Ovary (tissue), 9 donors: Measurements from ENCODE around the gene LDLRAD4. TPM values are rescaled to one million over a fixed set of nuclear protein-coding genes. Genes with fewer than 3 reads are reported as not detected.

Experiments used
- DNase-seq, 5 donors: peaks; one replicate each; pipeline ENCODE4 v3.0.0-alpha.2; 2019 to 2020
- H3K27ac ChIP-seq, 2 donors: fragments of 200-600 bp; one replicate each; pipeline versions ENCODE4 v1.5.1 to v1.8.0; 2019 to 2022
- H3K27me3 ChIP-seq: fragments of 200-600 bp; one replicate; pipeline ENCODE4 v1.8.0; 2022
- H3K36me3 ChIP-seq: fragments of 200-600 bp; sonication (generic); one replicate; pipeline ENCODE4 v1.5.1; 2019
- H3K4me1 ChIP-seq: one replicate; pipeline ENCODE4 v1.8.1; 2013; ENCODE audit warnings: mild to moderate bottlenecking, moderate library complexity; ENCODE audit not compliant: insufficient read depth
- H3K4me3 ChIP-seq: fragments of 200-600 bp; sonication (generic); one replicate; pipeline ENCODE4 v1.5.1; 2017
- H3K9me3 ChIP-seq, 2 donors: fragments of 200-600 bp in 1 of 2; sonication (generic) in 1 of 2; one replicate each; pipeline versions ENCODE4 v1.5.1 to v1.8.1; 2013 to 2019; ENCODE audit warnings: mild to moderate bottlenecking in 1 of 2, moderate library complexity in 1 of 2
- EP300 ChIP-seq: sonication (generic); formaldehyde crosslinking; IDR thresholded peaks from one replicate; pipeline ENCODE4 v1.6.1; 2017; ENCODE audit warnings: antibody characterized with exemption
- POLR2A ChIP-seq: fragments of 450-650 bp; IDR thresholded peaks from one replicate; pipeline ENCODE4 v1.6.1; 2017; ENCODE audit warnings: antibody characterized with exemption, mild to moderate bottlenecking, moderate library complexity
- WGBS, 3 donors: extraction: QIAGEN DNeasy Blood & Tissue Kit in 1 of 3; methylation state at CpG; one replicate each; pipeline versions ENCODE4 v1.1.5 to v1.1.7; 2013 to 2017; 5-methylcytosine and 5-hydroxymethylcytosine counted together
- intact Hi-C, 4 donors: fragments of 100-400 bp; cut with DNase I; formaldehyde crosslinking; loops; one replicate each; pipeline versions ENCODE4 v1.11.0 to v1.15.1; 2022 to 2023
- polyA plus RNA-seq, 2 donors: library from polyadenylated mRNA; stranded (reverse); fragments of 200-250 nt in 1 of 2; fragments of 350-450 nt in 1 of 2; fragmentation: Illumina TruSeq in 1 of 2; extraction: RNeasy Lipid Tissue Mini Kit (QIAGEN cat#74804) in 1 of 2; gene quantifications; one replicate each; pipeline ENCODE4 v1.2.3, GENCODE V29; 2013 to 2014
- total RNA-seq, 7 donors: library from RNA; depleted of rRNA in 2 of 7; stranded (reverse); fragments of >200 nt in 2 of 7; fragmentation: NEBNext Ultra II Directional in 3 of 7; extraction: Animal tissue kit (Norgen Biotek cat#: 25700) in 3 of 7; gene quantifications; one replicate each; pipeline versions ENCODE4 v1.1.0 to v1.2.4, GENCODE V29; 2016 to 2023
- TF ChIP-seq, protein P1 (sequence below), 3 donors: fragments of 450-650 bp in 2 of 3; fragments of 200-600 bp in 1 of 3; IDR thresholded peaks; one replicate each; pipeline versions ENCODE4 v1.5.1 to v1.8.0; 2016 to 2022; ENCODE audit warnings: antibody characterized with exemption in 3 of 3, mild to moderate bottlenecking in 1 of 3
- donor health status: DM: no; HTN: no; CAD: no; lungs with moderate emphysema.
- donor health status: DM: no; HTN: no; CAD: no.
- donor health status: Bipolar disorder and iron deficiency.
- donor health status: DM: yes; HTN: yes; CAD: no.
- donor health status: DM: no; HTN: no; CAD: no.
- donor health status: DM: yes; HTN: yes; CAD: no.

LDLRAD4 gene
- total and polyA plus RNA-seq, 9 donors = 2.3 to 31.6 (median 8.3) TPM

DNA sequence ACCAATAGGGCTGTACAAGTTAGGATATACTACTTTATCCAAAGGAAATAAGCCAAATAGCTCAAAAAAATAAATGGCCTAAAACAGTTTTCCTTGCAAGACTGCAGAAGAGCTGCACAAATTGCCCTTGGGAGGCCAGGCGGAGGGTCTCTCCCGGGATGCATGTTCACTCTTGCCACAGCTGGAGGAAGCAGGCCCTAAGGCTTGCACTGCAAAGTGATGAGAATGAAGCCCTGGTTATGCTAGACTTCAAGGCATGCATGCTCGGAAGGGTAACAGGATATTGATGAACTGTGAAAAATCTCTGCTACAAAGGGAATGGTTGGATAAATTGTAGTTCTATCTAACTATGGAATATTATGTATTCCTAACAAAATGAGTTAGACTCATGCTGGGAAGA is 27.5 kb upstream of the LDLRAD4 start:
- no peaks in the 10 kb centered on the region for H3K4me1 ChIP-seq
- 57 to 70% (median 64%) methylated on average over 3 of the region's 3 CpGs for WGBS, 3 donors
- H3K9me3 ChIP-seq = peaks cover 0 to 2% of the 10 kb centered on the region in 2 donors
- no peaks in the 10 kb centered on the region for H3K27me3 ChIP-seq
- no peak for TF ChIP-seq EP300
- TF ChIP-seq, protein P1, sequence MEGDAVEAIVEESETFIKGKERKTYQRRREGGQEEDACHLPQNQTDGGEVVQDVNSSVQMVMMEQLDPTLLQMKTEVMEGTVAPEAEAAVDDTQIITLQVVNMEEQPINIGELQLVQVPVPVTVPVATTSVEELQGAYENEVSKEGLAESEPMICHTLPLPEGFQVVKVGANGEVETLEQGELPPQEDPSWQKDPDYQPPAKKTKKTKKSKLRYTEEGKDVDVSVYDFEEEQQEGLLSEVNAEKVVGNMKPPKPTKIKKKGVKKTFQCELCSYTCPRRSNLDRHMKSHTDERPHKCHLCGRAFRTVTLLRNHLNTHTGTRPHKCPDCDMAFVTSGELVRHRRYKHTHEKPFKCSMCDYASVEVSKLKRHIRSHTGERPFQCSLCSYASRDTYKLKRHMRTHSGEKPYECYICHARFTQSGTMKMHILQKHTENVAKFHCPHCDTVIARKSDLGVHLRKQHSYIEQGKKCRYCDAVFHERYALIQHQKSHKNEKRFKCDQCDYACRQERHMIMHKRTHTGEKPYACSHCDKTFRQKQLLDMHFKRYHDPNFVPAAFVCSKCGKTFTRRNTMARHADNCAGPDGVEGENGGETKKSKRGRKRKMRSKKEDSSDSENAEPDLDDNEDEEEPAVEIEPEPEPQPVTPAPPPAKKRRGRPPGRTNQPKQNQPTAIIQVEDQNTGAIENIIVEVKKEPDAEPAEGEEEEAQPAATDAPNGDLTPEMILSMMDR (IDR thresholded peaks at IDR 0.05) = no peak
- no peak for TF ChIP-seq POLR2A
- intact Hi-C loops = no loop called here
- no peaks in the 10 kb centered on the region for H3K36me3 ChIP-seq
- H3K27ac ChIP-seq = no peak overlapping the region
- no peak for DNase-seq
- H3K4me3 ChIP-seq = no peak overlapping the region

DNA sequence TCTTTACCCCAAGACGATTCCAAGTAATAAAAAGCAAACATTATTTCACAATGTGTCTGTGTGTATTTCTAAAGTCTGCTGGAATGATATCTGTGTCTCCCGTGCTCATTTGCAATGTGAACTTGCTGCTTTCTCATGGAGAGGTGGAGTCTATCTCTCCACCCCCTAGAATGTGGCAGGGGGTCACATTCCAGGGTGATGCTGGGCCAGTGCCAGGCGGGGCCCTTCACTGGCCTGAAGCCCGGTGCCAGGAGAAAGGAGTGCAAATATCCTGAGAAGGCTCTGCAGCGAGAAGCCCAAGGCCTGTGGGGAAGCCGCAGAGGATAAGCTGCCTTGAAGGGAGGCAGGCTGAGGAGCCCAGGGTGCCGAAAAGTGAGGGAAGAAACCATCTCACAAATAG is 26.8 kb upstream of the LDLRAD4 start:
- no peak overlapping the region for H3K4me3 ChIP-seq
- no peak for TF ChIP-seq EP300
- TF ChIP-seq, protein P1 (IDR thresholded peaks at IDR 0.05) = no peak
- TF ChIP-seq POLR2A = no peak
- no peak for DNase-seq
- no peaks in the 10 kb centered on the region for H3K4me1 ChIP-seq
- no peaks in the 10 kb centered on the region for H3K27me3 ChIP-seq
- H3K36me3 ChIP-seq = no peaks in the 10 kb centered on the region
- no peak overlapping the region for H3K27ac ChIP-seq
- 18 to 35% (median 20%) methylated on average over 7 of the region's 7 CpGs for WGBS, 3 donors
- intact Hi-C loops = no loop called here
- peaks cover 0 to 2% of the 10 kb centered on the region in 2 donors for H3K9me3 ChIP-seq

DNA sequence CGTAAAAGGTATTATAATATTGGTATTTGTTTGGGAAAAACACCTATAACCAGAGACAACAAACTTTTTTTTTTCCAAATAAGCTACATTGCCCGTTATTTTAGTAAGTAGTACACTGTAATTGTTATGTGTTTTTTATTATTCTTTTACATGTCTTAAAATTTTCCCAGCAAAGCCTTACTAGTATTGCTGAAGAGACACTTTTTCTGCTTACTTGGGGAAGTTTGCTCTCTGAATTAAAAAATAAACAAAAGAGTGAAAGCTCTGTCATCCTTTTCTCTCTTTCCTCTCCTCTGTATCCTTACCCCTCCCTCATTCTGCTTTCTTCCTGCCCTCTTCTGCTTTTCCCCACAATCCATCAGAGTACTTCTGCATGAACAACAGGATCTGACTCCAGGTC is 25.6 kb upstream of the LDLRAD4 start:
- 69 to 79% (median 72%) methylated on average over 2 of the region's 2 CpGs for WGBS, 3 donors

DNA sequence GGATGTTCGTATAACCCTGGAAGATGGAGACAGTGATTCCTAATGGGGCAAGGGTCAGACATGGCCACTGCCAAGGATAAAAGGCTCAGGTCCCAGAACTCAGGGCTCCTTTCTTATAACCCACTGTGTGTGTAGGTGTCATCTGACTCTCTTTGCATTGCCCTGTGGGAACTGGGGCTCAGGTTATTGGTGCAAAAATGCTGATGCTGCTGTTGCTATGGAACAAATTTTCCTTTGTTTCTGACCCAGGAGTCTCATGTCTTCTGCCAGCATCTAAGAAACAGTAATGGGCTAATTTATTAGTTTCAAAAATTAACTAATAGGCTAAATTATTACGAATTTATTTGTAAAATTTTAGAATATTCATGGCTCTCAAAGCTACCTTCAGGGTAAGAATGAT is 24.3 kb upstream of the LDLRAD4 start:
- Histone ChIP-seq H3K9me3 (peaks cover 0 to 2% of the 10 kb centered on the region in 2 donors), H3K36me3 (no peaks in the 10 kb centered on the region), H3K27me3 (no peaks in the 10 kb centered on the region), H3K27ac (no peak overlapping the region), H3K4me1 (no peaks in the 10 kb centered on the region), H3K4me3 (no peak overlapping the region)
- WGBS, 3 donors = 43 to 74% (median 73%) methylated on average over 2 of the region's 2 CpGs
- intact Hi-C loops = no loop called here
- no peak for DNase-seq
- TF ChIP-seq EP300 (no peak), POLR2A (no peak)
- TF ChIP-seq, protein P1 (IDR thresholded peaks at IDR 0.05) = no peak

More for the DNA sequence above, 25.6 kb upstream of the LDLRAD4 start:
- Histone ChIP-seq H3K4me1 (no peaks in the 10 kb centered on the region), H3K9me3 (peaks cover 0 to 2% of the 10 kb centered on the region in 2 donors), H3K36me3 (no peaks in the 10 kb centered on the region), H3K4me3 (no peak overlapping the region), H3K27me3 (no peaks in the 10 kb centered on the region), H3K27ac (no peak overlapping the region)
- no peak for DNase-seq
- no peak for TF ChIP-seq POLR2A
- intact Hi-C loops = no loop called here

DNA sequence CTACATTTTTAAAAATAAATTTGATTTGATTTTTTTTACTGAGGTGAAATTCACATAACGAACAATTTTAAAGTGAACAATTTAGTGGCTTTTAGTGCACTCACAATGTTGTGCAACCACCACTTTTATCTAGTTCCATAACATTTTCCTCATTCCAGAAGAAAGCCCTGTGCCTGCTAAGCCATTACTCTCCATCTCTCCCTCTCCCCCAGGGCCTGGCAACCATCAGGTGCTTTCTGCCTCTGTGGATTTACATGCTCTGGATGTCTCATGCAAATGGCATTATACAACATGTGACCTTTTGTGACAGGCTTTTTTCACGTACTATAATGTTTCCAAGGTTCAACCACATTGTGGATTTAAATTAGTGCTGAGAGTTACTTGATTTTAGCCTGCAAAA is 19.9 kb upstream of the LDLRAD4 start:
- Histone ChIP-seq H3K9me3 (peaks cover 0 to 2% of the 10 kb centered on the region in 2 donors), H3K27me3 (no peaks in the 10 kb centered on the region), H3K4me1 (no peaks in the 10 kb centered on the region), H3K36me3 (no peaks in the 10 kb centered on the region), H3K27ac (no peak overlapping the region), H3K4me3 (no peak overlapping the region)
- TF ChIP-seq, protein P1 (IDR thresholded peaks at IDR 0.05) = no peak
- TF ChIP-seq EP300 (no peak), POLR2A (no peak)
- DNase-seq = no peak
- 87 to 91% (median 88%) methylated on average over 2 of the region's 2 CpGs for WGBS, 3 donors
- intact Hi-C loops = no loop called here
